WI38 (cell line): ENCODE data around the gene USP5.

Experiments used
- H3K4me3 ChIP-seq: 2 replicates; pipeline ENCODE4 v1.5.1; 2011; ENCODE audit warnings: low read depth, mild to moderate bottlenecking, control low read depth, low read length
- CTCF ChIP-seq: IDR thresholded peaks from 2 replicates; pipeline ENCODE4 v1.5.1; 2012; ENCODE audit warnings: low read depth, mild to moderate bottlenecking, control low read depth, low read length

The USP5 gene

GRCh38 chr12:6822426-6823135 lies 29.4 kb upstream of the USP5 start:
- H3K4me3 ChIP-seq: peak overlapping the region; percentile 59
- no peak for TF ChIP-seq CTCF

- no peak overlapping the region for H3K4me3 ChIP-seq
- TF ChIP-seq CTCF: no peak
These were observed 28.5 kb upstream of the USP5 start for GRCh38 chr12:6823182-6824084.

- TF ChIP-seq CTCF: no peak
- H3K4me3 ChIP-seq: no peak overlapping the region
These were observed 27.7 kb upstream of the USP5 start for GRCh38 chr12:6824085-6824775.

GRCh38 chr12:6824901-6825381 lies 27.0 kb upstream of the USP5 start:
- no peak overlapping the region for H3K4me3 ChIP-seq

GRCh38 chr12:6825398-6826124 lies 26.4 kb upstream of the USP5 start:
- H3K4me3 ChIP-seq: 0 out of 2 replicates have a peak overlapping the region, but pooled peaks have one; percentile 13
- peak; percentile 91 for TF ChIP-seq CTCF

More at GRCh38 chr12:6824901-6825381, 27.0 kb upstream of the USP5 start:
- no peak for TF ChIP-seq CTCF

GRCh38 chr12:6826125-6826733 lies 25.7 kb upstream of the USP5 start:
- TF ChIP-seq CTCF: no peak
- no peak overlapping the region for H3K4me3 ChIP-seq
